Dedifferentiated amniotic fluid mesenchymal stem cell (primary cell): ENCODE measurements around the gene GFOD2.
"Not testable (repeated sequence)": the region's sequence is repeated elsewhere in the genome, so short reads cannot be mapped to it uniquely, and the experiment has no call there.

Experiments
- DNase-seq: peaks from one replicate; pipeline ENCODE4 v3.0.0-alpha.2; 2016; ENCODE audit errors: extremely low spot score

GFOD2 gene

DNA sequence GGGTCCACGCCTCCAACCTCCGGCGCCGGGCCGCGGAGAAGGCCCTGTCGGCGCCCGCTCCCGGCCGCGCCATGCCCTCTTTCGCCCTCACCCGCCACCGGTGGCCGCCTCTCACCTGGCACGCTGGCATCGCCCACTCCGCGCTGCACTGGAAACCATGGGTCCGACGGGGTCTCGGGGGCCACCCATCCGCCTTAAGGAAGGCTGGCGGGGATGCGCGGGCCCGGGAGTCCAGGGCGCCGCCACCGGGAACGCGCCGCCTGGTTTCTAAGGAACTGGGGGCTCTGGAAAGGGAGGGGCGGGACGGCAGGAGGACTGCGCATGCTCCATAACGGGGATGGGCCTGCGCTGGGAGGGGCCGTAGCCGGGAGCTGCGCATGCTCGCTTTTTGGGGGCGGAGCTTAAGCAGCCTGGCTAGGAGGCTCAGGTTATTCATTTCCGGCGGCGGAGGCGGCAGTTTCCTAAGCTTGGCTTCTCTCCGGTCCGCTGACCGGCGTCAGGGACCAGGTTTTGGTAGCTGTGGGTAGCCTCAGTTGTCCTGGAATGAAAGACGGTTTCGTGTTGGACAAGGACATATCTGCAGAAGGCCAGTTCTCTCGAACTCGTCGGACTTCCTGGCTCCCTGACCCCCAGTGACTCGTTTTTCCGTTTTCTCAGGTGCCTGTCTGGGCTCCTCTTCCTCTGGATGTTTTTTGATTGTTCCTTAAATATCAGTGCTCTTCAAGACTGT lies at the start of gene GFOD2:
TSS of gene GFOD2 (minus strand) at position 269 of the 730 bp plus-strand sequence. CDS start 33,601 bp downstream, outside the sequence.
- DNase-seq, result peak; percentile 93

DNA sequence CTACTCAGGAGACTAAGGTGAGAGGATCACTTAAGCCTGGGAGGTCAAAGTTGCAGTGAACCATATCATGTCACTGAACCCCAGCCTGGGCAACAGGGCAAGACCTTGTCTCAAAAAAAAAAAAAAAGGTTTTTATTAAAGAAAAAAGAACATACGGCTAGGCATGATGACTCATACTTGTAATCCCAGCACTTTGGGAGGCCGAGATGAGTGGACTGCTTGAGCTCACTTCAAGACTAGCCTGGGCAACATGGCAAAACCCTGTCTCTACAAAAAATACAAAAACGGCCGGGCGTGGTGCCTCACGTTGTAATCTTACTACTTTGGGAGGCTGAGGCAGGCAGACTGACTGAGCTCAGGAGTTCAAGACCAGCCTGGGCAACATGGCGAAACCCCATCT lies 48.8 kb upstream of the GFOD2 start:
- peak; percentile 56 for DNase-seq

DNA sequence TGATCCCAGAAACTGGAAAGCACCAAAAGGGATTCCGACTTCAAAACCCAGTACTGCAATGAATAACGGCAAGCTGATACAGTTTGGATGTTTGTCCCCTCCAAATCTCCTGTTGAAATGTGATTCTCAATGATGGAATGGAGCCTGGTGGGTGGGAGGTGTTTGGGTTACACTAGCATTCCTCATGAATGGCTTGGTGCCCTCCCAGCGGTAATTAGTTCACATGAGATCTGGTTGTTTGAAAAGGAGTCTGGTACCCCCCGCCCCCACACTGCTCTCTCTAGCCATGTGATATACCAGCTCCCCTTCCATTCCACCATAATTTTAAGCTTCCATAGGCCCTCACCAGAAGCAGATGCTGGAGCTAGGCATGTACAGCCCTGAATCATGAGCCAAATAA lies 47.2 kb upstream of the GFOD2 start:
- DNase-seq, result no peak

- DNase-seq, result no peak
These were observed 45.1 kb upstream of the GFOD2 start for GRCh38 chr16:67764158-67764667.

DNA sequence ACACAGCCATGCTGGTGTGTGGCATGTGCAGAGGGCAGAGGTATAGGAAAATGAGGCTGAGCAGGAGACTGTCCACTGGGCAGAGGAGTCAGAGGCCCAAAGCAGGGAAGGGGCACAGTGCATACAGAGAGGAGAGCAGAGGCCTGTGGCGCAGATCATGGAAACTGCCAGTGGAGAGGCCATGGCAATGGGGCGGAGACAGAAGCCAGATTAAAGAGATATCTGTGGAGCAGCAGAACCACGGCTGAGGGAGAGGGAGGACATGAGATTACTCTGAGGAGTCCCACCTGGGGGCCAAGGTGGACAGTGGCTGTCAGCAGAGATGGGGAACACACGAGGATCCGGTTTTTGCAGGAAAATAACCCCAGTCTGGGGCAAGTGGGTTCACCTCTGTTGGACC lies 44.0 kb upstream of the GFOD2 start:
- no peak for DNase-seq

GRCh38 chr16:67762385-67762784 lies 43.3 kb upstream of the GFOD2 start:
- DNase-seq, result no peak

- DNase-seq, result no peak
These were observed 42.8 kb upstream of the GFOD2 start for GRCh38 chr16:67761924-67762323.

GRCh38 chr16:67760956-67761230 lies 41.8 kb upstream of the GFOD2 start:
- DNase-seq, result no peak

DNA sequence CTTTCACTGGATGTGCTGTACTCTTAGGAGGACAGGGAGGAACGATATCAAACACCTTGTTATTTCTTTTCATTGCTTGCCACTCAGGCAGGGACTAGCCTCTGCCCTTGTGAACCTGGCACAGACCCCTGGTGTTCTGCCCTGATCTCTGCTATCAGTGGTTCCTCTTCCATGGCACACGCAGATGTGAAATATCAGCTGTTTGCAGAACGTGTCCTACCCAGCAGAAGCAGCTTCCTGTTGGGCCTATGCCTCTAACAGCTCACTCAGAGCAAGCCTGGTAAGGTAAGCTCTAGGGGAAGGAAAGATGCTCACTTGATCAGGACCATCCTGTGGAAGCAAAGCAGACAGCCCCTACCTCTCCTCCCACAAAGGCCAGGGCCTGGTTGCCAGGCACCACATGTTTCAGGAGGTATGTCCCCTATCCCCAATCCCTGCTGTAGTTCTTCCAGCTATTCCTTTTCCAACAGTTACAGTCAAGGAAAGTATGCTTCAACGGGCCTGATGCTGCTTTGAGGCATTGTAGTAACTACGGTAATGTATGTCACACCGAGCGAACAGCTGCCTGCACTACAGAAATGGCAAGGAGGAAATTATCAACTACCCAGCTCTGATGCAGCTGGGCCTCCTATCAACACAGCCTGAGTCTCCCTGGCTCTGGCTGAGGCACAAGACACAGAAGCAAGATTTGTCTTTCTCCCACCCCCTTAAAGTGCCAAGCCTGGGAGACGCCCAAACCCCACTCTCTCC lies 41.3 kb upstream of the GFOD2 start:
- DNase-seq, result no peak

GRCh38 chr16:67758966-67759365 lies 39.9 kb upstream of the GFOD2 start:
- DNase-seq, result no peak

GRCh38 chr16:67758006-67758405 lies 38.9 kb upstream of the GFOD2 start:
- no peak for DNase-seq

GRCh38 chr16:67752641-67753040 lies 33.5 kb upstream of the GFOD2 start:
- DNase-seq, result no peak

- not testable (repeated sequence) for DNase-seq
These were observed 32.2 kb upstream of the GFOD2 start for GRCh38 chr16:67751331-67751730.

- no peak for DNase-seq
These were observed 31.4 kb upstream of the GFOD2 start for GRCh38 chr16:67750466-67750865.

DNA sequence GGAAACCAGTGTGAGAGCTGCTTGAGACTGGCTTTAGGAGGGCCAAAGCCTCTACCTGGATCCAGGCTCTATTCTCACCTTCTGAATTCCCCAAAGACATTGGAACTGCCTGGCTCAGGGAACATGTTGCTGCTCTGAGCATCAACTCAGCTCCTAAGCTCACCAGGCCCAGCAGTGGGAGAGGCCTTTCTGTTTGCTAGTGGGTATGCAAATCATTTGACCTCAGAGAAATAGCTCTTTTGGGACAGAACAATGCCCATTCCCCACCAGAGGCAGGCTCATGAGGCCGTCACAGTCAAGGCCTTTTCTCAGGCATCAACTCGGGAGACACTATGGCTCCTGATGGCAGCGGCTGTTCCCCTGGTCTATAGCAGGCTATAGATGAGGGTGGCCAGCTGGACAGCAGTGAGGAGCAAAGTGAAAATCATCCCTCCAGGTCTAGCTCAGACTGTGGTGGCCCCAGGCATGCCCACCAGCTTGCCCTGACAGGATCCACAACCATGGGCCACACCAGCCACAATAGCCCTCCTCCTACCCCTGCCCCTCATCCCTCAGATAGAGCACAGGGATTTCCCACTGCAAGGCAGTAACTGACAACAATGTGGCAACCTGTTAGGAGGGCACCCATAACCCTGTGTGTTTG lies 30.4 kb upstream of the GFOD2 start:
- no peak for DNase-seq

- no peak for DNase-seq
These were observed 29.7 kb upstream of the GFOD2 start for GRCh38 chr16:67748834-67749233.

DNA sequence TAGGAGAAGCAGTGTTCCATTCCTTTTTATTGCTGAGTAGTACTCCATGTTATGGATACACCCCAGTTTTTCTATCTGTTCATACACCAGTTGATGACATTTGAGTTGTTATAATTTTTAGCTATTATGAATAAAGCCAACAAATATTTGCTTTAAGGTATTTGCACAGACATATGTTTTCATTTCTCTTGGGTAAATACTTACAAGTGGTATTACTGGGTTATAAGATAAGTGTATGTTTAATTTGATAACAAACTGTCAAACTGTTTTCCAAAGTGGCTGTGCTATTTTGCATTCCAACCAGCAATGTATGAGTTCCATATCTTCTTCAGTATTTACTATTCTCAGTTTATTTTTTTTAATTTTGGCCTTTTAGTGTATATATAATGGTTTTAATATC lies 27.7 kb upstream of the GFOD2 start:
- no peak for DNase-seq

DNA sequence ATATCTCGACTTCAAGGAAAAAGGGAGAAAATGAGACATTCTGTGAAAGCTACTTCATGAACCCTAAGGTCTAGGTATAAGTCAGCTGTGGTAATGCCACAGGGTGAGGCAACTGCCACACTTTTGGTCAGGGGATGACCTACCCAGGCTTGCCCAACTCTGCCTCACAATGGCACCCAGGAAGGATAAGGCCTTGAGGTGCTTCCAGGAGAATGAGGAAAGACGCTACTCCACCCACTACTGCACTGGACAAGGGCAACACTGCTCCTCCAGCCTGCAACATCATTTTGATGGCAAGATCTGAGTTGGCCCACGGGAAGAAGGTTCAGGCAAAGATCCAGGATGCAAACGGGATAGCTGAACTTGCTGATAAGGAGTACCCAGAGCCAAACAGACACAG lies 22.0 kb upstream of the GFOD2 start:
- no peak for DNase-seq

DNA sequence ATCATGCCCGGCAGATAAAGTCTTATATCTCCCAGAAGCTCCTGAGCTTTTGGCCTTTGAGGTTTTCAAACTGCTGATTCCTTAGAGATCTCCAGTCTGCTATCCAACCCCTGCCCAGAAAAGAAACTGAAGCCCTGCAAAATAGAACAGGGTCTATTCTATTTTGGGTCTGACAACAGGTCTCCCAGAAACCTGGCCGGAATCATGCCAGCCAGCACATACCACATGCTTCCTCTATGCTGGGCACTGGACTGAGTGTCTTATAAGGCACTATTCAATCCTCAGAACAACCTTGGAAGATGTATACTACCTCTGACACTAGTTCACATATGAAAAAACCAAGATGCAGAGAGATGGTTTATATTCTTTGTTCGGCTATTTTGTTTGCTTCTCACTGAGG lies 21.3 kb upstream of the GFOD2 start:
- no peak for DNase-seq

- DNase-seq, result no peak
These were observed 17.7 kb upstream of the GFOD2 start for GRCh38 chr16:67736858-67737257.

- DNase-seq, result no peak
These were observed 15.7 kb upstream of the GFOD2 start for GRCh38 chr16:67734731-67735201.

- no peak for DNase-seq
These were observed 14.8 kb upstream of the GFOD2 start for GRCh38 chr16:67733734-67734470.
